Left lobe of liver (tissue), 2 donors: ENCODE measurements around the gene ELL. TPM values are rescaled to one million over a fixed set of nuclear protein-coding genes. Genes with fewer than 3 reads are reported as not detected.

ENCODE experiments used
- ATAC-seq: fragments of 200-7000 bp; cut with Tn5 transposase; one replicate; pipeline ENCODE4 v1.9.1; 2020; ENCODE audit warnings: mild to moderate bottlenecking, moderate library complexity
- DNase-seq: peaks from one replicate; pipeline ENCODE4 v3.0.0-alpha.2; 2020; ENCODE audit warnings: low spot score
- total RNA-seq: library from RNA; stranded (reverse); gene quantifications from one replicate; pipeline ENCODE4 v1.2.1, GENCODE V29; 2021
- donor health status: DM: no; HTN: no; CAD: no; lungs with moderate emphysema.
- donor health status: DM: no; HTN: yes; CAD: no.

The ELL gene
- total RNA-seq, 1 donor from 2014 or later = 11.2 TPM

DNA sequence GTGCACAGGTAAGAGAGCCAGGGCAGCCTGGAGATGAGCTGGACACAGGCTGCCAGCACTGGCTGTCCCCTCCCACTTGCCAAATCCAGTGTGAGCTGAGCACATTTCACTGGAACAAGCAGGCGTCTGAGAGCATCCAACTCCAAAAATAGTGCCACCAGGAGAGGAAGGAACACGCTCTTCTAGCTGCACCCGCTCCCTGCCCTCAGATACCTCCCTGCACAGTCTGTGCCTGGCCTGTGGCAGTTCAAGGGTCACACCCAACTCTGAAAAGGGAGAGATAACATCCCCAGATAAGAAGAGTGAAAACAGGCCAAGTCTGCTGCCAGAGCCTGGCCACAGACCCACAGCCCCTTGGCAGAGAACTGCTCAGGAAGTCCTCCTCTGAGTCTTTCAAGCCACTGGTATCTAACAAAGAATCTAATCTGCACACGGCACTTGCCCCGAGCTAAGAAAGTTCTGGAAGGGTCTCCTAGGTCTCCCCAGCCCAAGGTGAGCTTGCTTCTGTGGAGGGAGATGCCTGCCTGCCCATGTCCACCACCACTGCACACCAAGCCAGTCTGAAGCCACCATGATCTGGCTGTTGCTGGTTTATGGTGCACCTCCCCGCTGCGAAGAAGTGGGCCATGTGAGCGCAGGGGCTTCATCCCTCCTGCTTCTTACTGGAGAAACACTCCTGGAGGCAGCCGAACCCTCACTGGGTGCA lies 14.7 kb downstream of the ELL start:
- DNase-seq (peak; percentile 89), ATAC-seq (peak; percentile 58)

DNA sequence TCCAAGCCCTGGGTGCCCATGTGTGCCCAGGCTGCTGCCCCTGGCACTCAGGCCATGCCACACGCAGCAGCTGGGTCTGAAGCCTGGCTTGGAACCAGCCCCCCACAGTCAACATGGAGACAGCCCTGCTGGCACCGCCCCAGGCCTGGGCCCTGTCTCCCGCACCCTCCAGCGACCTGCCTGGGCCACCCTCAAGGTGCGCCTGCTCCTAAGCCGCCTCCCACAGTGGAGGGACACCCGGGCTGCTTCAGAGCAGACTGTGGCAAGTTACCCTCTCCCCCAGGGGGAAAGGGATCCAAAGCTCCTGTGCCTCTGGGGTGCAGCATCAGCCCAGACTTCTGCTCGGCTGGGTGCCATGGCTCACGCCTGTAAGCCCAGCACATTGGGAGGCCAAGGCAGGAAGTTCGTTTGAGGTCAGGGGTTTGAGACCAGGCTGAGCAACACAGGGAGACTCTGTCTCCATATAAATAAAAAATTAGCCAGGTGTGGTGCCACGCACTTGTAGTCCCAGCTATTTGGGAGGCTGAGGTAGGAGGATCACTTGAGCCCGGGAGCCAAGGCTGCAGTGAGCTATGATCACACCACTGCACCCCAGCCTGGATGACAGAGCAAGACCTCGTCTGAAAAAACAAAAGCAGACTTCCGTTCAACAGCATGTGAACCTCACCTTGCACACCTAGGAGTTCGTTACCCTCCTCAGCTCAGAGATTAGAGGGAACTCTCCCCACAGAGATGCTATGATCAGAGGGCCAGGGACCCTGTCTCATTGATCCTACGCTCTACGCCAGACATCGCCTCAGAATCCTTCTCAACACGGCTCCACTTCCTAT lies 15.6 kb downstream of the ELL start:
- no peak for ATAC-seq
- DNase-seq = no peak

DNA sequence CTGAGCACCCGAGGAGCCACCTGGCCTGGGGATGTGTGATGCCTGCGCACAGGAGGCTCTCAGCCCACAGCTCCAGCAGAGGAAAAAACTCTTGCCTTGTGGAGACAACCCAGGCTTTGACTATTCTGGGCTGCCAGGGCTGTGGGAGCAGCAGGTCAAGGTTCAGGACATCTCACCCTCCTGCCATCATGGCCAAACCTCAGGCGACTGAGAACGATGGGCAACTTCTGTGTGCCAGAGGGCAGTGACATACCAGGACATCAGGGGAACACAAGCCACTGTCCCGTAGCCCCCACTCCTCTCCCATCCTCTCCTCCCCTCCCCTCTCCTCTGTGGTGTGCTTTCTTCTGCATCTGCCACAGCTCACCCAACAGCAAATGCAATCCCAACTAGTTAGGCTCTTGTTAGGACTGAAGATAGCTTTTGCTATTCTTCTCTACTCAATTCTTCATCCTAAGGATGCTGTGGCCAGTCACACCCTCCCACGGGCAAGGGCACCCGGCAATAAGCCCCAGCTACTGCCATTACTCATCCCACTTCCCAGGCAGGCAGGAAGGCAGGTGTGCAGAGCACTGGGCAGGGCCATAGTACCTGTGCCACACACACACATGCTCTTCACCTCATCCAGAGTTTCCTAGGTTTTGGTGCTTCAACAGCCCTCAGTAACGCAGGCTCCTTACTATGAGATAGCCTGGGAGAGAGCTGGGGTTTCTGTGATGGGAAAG lies 16.8 kb downstream of the ELL start:
- DNase-seq (peak; percentile 71), ATAC-seq (peak; percentile 13)

DNA sequence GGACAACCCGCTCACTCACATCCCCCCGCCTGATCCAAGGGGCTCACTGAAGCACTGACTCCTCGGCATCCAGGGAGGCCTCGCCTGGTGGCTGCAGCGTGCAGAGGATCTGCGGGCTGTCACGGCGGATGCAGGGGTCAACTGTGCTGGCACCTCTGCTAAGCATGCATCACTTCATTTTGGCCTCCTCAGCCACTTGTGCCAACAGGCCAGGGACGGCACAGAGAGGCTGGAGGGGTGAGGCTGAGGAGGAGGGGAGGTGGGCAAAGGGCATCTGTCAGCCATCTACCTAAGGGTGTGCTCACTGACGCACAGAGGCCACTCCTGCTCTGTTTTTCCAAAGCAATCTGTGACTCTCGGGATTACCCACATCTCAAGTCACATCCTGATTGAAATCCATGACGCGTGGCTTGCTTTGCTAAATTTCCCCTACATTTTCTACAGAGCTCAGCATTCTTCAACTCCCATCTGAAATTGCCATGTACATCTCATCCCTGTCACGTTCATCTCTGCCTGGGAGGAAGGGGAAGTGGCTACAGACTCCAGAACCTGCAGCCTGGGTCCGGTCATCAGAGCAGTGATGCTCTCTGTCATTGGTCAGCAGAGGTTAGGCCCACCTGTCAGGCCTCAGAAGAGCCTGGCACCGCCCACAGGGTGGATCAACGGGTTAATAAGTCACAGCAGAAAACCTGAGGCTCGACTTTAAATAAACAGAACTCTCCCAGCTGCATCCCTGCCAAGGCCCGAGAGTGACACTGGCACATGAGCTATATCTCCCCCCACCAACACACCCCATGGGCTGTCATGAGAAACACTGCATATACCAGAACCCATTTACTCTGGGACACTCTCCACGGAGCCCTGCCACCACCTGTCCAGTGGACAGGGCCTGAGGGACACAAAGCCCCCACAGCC lies 17.6 kb downstream of the ELL start:
- DNase-seq = peak; percentile 93
- ATAC-seq = peak; percentile 66

DNA sequence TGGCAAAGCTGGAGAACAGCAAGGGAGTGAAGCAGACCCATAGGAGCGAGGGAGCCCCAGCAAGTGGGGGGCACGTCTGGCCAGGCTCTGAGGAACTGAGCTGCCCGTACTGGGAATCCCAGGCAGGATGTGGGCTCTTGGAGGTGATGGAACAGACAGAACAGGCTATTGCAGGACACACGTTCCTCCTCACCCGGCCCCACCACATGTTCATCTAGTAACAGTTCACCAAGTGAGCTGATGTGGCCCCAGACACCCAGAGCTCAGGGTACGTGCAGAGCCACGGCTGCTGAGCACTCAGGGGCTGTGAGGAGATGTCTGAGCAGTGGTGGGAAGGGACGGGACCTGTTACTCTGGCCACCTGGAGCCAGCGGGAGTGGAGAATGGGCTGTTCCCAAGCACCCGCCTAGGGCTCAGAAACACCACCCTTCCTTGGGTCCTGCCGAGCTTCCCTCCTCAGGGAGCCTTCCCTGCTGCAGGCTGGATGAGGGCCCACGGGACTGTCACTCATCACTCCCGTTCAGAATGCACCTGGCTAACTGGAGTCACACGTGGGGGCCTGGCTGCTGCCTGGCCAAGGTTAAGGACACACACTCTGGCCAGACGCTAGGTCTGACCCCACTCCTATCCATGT lies 18.4 kb downstream of the ELL start:
- no peak for DNase-seq
- ATAC-seq = no peak

DNA sequence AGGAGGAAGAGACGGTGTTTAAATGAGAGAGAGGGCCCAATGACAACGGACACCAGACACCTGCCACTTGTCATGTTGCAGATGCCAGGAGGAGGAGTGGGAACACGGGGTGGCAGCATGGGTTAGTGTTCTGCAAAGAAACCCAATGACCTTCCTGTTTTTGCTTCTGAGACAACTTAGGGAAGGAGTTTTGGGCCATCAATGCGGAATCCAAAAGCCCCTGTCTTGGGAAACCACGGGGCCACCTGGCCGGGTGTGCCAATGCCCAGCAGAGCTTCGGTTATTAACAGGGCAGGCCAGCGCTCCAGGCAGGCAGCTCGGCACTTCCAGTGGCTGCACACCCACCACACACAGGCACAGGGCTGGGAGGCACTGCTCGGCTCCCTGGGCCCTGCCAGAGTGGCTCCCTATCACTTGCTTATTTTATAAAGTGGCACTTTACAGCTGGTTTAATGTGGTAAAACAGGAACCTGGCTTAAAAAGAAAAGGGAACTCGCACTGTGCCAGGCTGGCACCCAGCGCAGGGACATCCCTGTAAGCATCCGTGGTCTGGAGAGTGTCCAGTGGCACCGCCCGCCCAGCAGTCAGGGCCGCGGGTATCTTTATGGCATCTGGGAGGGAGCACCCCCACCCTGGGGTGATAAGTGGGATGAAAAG lies 19.1 kb downstream of the ELL start:
- ATAC-seq = no peak
- DNase-seq = no peak

DNA sequence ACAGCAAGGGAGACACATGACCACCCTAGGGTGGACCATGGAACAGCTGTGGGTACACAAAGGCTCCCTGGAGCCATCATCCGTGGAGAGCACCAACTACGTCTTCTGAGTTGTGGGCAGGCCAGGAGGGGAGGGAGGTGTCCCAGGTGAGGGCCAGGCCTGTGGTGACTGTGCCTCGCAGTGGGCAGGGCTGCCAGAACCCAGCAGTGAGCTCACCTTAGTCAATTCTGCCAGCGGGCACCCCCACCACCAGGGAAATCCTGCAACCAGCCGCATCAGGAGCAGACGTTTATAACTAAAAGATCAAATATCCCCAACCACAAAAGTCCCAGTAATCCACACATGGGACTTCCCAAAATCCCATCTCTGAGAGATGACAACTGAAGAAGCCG lies 19.6 kb downstream of the ELL start:
- ATAC-seq = no peak
- no peak for DNase-seq

DNA sequence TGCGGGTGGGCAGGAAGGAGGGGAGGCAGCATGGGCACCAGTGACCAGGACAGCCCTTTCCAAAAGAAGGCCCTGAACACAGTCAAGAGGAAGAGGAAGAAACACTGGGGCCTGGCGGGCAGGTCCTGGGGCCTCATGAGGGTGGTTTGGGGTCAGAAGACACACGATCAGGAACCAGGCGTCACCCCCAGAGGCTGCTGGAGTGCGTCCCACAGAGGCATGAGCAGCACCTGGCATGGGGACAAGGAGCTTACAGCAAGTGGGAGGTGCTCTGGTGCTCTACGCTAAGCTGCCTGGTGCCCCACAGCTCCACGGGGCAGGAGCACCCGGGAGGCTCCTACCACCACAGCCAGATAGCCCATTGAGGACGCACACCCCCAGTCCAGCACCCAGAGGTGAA lies 20.0 kb downstream of the ELL start:
- DNase-seq (peak; percentile 74), ATAC-seq (peak; percentile 36)

DNA sequence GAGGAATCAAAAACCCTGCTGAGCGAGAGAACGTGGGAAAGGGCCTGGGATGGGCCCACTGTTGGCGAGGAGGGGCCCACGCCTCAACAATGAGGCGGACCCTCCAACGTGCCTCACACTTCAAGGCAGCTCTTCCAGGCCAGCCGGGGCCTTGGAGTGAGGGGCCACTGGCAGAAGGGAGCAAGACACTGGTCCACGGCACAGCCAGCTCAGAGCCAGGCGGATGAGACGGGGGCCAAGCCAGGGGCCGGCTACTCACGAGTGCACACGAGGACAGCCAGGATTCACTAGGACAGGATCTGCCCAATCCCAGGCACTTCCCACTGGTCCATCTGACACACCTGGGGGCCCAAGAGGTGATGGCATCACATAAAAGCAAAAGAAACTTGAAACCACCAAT lies 20.5 kb downstream of the ELL start:
- no peak for DNase-seq

DNA sequence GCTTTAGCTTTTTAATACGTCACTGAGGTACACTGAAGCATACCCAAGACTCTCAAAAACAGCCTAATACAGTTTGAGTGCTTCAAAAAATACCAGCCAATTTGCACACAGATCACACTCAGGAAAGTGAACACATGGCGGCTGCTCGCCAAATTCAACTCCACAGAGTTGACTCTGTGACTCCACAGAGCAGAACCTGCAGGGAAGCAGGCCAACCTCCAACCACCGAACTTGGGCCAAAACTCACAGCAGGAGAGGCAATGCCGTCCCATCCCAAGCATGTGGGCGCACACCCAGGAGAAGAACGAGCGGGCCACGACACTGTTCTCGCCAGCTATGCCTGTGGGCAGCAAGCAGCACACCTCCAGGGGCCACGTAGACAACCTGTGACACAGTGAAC lies 21.1 kb downstream of the ELL start:
- peak; percentile 58 for ATAC-seq
- DNase-seq = peak; percentile 95

More for the DNA sequence above, 20.5 kb downstream of the ELL start:
- ATAC-seq = no peak

DNA sequence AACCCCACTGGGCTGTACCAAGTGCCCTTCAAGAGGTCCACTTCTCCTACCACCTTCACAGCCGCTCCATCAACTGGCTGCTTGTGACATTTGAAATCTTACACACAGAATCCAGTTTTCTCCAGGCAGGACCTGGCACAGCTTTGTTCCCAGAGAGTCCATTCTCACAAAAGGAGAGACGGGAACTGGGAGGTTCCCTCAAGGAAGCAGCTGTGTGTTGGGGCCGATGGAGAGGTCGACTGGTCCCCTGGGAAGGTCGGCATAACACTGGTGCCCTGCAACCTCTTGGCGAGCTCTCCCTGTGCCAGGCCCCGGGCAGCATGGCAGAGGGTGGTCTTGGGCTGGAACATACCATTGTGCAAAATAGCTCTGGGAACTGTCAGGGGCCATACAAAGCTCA lies 21.5 kb downstream of the ELL start:
- no peak for DNase-seq
- no peak for ATAC-seq

DNA sequence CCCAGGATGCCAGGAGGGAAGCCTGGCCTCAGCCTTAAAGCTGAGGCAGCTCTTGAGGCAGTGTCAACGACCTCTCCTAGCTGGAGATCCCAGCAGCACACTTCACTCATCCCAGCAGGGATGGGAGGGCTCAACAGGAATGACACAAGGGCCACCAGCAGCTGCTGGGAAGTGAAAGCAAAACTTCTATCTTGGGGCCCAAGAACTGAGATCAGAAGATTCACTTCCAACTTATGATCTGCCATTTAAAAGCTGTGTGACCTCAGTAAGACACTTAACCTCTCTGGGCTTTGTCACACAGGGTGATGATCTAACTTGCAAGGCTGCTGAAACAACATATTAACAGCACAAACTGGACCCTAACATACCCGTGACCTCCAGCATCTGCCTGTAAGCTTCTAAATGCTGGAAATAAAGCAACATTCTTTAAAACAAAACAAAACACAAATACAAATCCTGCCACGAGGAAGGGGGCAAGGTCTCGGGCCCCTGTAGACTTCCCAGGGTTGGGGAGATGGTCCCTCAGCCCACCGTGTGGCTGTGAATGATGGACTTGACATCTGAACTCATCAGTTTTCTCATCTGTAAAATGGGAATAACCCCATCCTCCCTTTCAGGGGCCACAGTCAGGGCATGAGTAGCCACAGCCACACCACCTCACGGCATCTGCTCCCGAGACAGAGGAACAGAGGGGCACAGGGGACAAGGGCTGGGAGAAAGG lies 22.7 kb downstream of the ELL start:
- ATAC-seq (no peak), DNase-seq (no peak)

DNA sequence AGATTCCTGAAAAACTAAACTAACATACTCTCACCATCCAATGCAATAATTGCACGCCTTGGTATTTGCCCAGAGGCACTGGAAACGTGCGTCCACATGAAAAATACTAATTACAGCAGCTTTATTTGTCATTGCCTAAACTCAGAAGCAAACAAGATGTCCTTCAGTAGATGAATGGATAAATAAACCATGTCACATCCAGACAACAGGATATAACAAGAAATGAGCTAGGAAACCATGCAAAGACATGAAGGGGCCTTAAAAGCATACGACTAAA lies 25.0 kb downstream of the ELL start:
- DNase-seq (no peak), ATAC-seq (no peak)

DNA sequence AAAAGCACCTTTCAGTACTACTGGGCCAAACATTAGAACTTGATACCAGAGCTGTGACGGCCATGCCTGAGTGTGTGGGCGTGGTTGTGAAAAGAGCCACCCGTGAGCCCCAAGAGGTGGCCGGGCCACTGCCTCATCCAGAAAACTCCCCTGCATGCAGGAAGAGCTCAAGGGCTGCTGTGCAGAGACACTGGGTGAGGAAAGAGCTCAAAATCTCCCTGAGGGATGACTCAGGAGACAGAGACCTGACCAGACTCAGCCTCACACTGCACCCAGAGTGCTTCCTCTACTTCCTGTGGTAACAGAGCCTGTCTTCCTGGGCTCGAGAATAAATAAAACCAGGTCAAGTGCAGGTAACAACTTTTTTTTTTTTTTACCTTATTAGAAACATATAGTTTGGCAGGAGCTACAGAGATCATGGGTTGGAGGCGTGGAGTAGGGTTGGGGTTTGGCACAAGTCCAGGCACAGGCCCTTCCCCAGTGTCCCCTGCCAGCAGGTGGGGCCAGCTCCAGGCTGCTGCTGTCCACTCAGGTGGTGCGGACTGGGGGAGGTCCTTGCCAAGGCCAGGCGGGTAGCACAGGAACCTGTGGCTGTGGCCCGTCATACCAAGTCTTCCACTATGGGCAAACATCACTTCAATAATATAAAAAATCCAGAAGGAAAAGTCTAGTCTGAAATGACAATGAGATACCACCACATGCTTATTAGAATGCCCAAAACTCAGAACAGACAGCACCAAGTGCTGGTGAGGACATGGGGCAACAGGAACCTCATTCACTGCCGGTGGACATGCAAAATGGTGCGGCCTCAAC lies 25.5 kb downstream of the ELL start:
- DNase-seq (peak; percentile 82), ATAC-seq (peak; percentile 69)

DNA sequence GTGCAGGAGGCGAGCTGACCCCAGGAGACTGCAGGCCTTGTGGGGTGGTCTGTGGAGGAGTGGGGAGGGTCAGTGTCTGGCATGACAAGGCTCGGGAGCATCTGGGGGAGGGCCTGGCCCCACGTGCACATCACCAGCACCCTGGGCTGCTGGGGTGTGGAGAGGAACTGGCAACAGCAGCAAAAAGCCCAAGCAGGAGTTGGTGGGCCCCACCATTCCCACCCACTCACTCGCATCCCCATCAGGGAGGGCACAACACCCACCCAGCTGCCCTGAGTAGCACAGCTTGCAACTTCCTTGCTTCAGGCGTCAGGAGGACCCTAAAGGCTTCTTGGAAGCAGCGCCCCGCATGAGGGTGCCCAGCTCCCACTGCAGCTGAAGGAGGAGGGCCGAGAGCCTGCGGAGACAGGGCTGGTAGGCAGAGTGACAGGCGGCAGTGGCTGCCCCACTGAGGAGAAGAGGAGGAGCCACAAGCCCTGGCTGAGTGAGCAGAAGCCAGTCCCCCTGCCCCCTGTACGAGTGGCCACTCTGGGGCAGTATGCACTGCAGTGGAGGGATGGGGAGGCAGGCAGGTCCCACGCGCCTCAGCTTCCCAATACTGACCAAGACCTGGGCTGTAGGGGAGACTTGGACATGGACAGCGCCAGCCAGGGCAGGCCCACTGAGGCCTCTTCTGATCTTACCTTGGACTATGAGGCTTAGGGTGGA lies 26.5 kb downstream of the ELL start:
- no peak for DNase-seq
- no peak for ATAC-seq

DNA sequence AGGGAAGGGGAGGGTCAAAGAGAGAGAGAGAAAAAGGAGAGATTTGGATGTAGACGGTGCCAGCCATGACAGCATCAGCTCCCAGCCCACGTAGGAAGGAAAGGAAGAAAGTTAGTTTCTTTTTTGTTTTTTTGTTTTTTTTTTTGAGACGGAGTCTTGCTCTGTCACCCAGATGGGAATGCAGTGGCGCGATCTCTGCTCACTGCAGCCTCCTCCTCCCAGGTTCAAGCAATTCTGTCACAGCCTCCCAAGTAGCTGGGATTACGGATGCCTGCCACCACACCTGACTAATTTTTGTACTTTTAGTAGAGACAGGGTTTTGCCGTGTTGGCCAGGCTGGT lies 27.6 kb downstream of the ELL start:
- ATAC-seq (no peak), DNase-seq (no peak)

DNA sequence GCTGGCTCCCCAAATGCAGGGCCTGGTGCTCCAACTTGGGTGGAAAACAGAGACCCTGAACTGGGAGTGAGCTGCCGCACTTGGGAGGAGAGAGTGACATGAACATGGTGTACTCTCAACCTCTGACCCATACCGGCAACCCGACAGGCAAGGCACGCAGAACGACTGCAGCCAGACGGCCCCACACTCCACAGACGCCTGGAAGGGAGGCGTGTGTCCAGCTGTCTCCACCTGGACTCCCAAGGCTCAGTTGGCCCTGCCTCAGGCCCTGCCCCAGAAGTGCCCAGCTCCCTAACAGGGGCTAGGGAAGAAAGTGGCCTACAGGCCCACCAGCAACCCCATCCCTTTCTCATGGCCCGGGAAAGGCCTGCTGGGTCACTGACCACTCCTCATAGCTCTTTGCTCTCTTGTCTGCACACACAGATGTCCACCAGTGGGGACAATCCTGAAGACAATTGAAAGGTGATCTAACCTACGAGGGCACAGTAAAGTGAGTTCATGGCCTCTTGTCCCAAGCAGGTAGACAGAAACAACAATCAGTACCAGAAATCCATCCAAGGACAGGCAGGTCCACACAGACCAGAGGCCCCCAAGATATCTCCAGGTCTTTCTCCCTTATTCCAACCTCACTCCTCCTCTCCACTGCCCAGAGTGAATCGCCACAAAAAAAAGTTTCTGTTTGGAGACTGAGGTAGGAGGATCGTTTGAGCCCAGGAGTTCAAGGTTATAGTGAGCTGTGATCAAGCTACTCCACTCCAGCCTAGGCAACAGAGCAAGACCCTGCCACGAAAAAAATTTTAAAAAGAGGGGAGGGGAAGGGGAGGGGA lies 28.2 kb downstream of the ELL start:
- DNase-seq (no peak), ATAC-seq (peak; percentile 23)
